HepG2 (cell line): Measurements from ENCODE around the gene LRP1B.

ENCODE experiments used
- CEBPB ChIP-seq: IDR thresholded peaks from 2 replicates; pipeline ENCODE4 v1.6.1; 2011; ENCODE audit warnings: low read depth, low read length, improper control_type of control experiment, borderline replicate concordance
- CEBPG ChIP-seq: IDR thresholded peaks from 2 replicates; pipeline ENCODE4 v1.6.1; 2016
- CTCF ChIP-seq: sonication (generic); formaldehyde crosslinking; IDR thresholded peaks from 2 replicates; pipeline ENCODE4 v1.5.0; 2020; ENCODE audit warnings: mild to moderate bottlenecking, missing genetic modification reagents, moderate library complexity
- FOXC1 ChIP-seq: sonication (generic); formaldehyde crosslinking; IDR thresholded peaks from 2 replicates; pipeline ENCODE4 v1.8.0; 2022; ENCODE audit warnings: mild to moderate bottlenecking, missing genetic modification reagents, borderline replicate concordance
- FOXK1 ChIP-seq: sonication (generic); formaldehyde crosslinking; IDR thresholded peaks from 2 replicates; pipeline ENCODE4 v1.4.0; 2020; ENCODE audit warnings: low read depth, missing genetic modification reagents, borderline replicate concordance
- JUND ChIP-seq: sonication (generic); formaldehyde crosslinking; IDR thresholded peaks from 2 replicates; pipeline ENCODE4 v1.8.0; 2022; ENCODE audit warnings: mild to moderate bottlenecking, missing genetic modification reagents
- NFIC ChIP-seq: IDR thresholded peaks from 2 replicates; pipeline ENCODE4 v1.6.1; 2012; ENCODE audit warnings: mild to moderate bottlenecking, low read length, inconsistent platforms
- NR2F6 ChIP-seq, 2 experiments: IDR thresholded peaks; 2 replicates each; pipeline ENCODE4 v1.6.1; 2016; ENCODE audit warnings: antibody characterized with exemption in 1 of 2, mild to moderate bottlenecking in 1 of 2
- RAD21 ChIP-seq: fragments of 450-650 bp; formaldehyde crosslinking; IDR thresholded peaks from 2 replicates; pipeline ENCODE4 v1.5.0; 2020; ENCODE audit warnings: mild to moderate bottlenecking
- TARDBP ChIP-seq: sonication (generic); formaldehyde crosslinking; IDR thresholded peaks from 2 replicates; pipeline ENCODE4 v1.8.0; 2022; ENCODE audit warnings: mild to moderate bottlenecking, missing genetic modification reagents

DNA sequence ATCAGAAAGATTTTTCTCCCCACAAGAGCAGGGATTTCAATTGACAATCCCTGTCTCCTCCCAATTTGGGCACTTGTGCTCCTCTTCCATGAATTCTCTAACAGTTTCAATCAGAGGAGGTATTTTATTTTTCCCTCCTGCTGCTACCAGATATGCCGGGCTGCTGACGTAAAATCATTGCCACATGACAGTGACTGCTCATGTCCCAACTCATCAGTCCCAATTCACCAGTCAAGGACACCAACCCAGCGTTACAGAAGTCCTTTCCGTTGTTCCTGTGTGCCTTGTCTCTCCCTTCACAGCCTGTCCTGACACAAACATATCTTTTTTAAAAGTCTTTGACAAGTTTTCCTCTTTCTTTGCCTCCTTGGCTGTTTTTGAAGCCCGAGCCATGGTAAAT, 540.2 kb downstream of the LRP1B start:
- TF ChIP-seq FOXK1 (CRISPR knock-in tag), result no peak
- TF ChIP-seq NFIC, result no peak
- TF ChIP-seq NR2F6 (IDR thresholded peaks at IDR 0.05), result no peak
- TF ChIP-seq NR2F6 (CRISPR knock-in tag; IDR thresholded peaks at IDR 0.05), result no peak
- no peak for TF ChIP-seq RAD21 (CRISPR knock-in tag)
- no peak for TF ChIP-seq CEBPG (CRISPR knock-in tag)
- no peak for TF ChIP-seq CEBPB
- TF ChIP-seq TARDBP (CRISPR knock-in tag), result no peak
- no peak for TF ChIP-seq CTCF (CRISPR knock-in tag)
- no peak for TF ChIP-seq FOXC1 (CRISPR knock-in tag)
- no peak for TF ChIP-seq JUND
